ENCODE measurements around the gene STON1.
A peak's percentile ranks its signal among the peaks of the same experiment; 100 is the strongest.
"Not testable (repeated sequence)": the region's sequence is repeated elsewhere in the genome, so short reads cannot be mapped to it uniquely, and the experiment has no call there.

Gene STON1

GRCh38 chr2:48530033-48530811 lies at the start of gene STON1:
Gene STON1, plus strand, starts transcription at chr2:48530154. Its CDS starts 50,480 bp downstream, at chr2:48580634.
- peak; percentile 20 for DNase-seq

GRCh38 chr2:48480526-48480925 lies 49.4 kb upstream of the STON1 start:
- no peak for DNase-seq

GRCh38 chr2:48482313-48482712 lies 47.6 kb upstream of the STON1 start:
- no peak for DNase-seq

- no peak for DNase-seq
Observed at GRCh38 chr2:48482769-48483168, 47.2 kb upstream of the STON1 start.

- DNase-seq = no peak
Observed at GRCh38 chr2:48483506-48483905, 46.4 kb upstream of the STON1 start.

- no peak for DNase-seq
Observed at GRCh38 chr2:48483916-48484315, 46.0 kb upstream of the STON1 start.

- DNase-seq = no peak
Observed at GRCh38 chr2:48488545-48488944, 41.4 kb upstream of the STON1 start.

- no peak for DNase-seq
Observed at GRCh38 chr2:48496849-48497248, 33.1 kb upstream of the STON1 start.

- DNase-seq = no peak
Observed at GRCh38 chr2:48504647-48505327, 25.2 kb upstream of the STON1 start.

GRCh38 chr2:48507111-48507510 lies 22.8 kb upstream of the STON1 start:
- DNase-seq = no peak

- DNase-seq = no peak
Observed at GRCh38 chr2:48508461-48509124, 21.4 kb upstream of the STON1 start.

- DNase-seq = no peak
Observed at GRCh38 chr2:48510329-48510728, 19.6 kb upstream of the STON1 start.

GRCh38 chr2:48511849-48512470 lies 18.0 kb upstream of the STON1 start:
- no peak for DNase-seq

- no peak for DNase-seq
Observed at GRCh38 chr2:48512571-48512970, 17.4 kb upstream of the STON1 start.

GRCh38 chr2:48514348-48515003 lies 15.5 kb upstream of the STON1 start:
- DNase-seq = no peak

GRCh38 chr2:48515513-48515985 lies 14.4 kb upstream of the STON1 start:
- DNase-seq = no peak

GRCh38 chr2:48519593-48519992 lies 10.4 kb upstream of the STON1 start:
- no peak for DNase-seq

- not testable (repeated sequence) for DNase-seq
Observed at GRCh38 chr2:48524756-48525155, 5.2 kb upstream of the STON1 start.

GRCh38 chr2:48525269-48525943 lies 4.5 kb upstream of the STON1 start:
- DNase-seq = no peak

GRCh38 chr2:48527226-48527885 lies 2.6 kb upstream of the STON1 start:
- DNase-seq = no peak

- no peak for DNase-seq
Observed at GRCh38 chr2:48528431-48528830, 1.5 kb upstream of the STON1 start.

GRCh38 chr2:48529194-48529593 lies 760 bp upstream of the STON1 start:
- DNase-seq = no peak

Measured in activated CD4-positive, alpha-beta T cell treated with anti-CD3 and anti-CD28 coated beads, Interleukin-2, amount 50 U/mL, for 1 hour (primary cell).